Effector memory CD8-positive, alpha-beta T cell (primary cell): ENCODE measurements around the gene ARHGEF26.

Source experiments
- ATAC-seq: fragments of 150-1000 bp; cut with Tn5 transposase; replicated peaks from 2 replicates; pipeline ENCODE4 v1.10.0; 2021; ENCODE audit warnings: mild to moderate bottlenecking, moderate library complexity
- DNase-seq, 3 experiments: peaks; one replicate each; pipeline ENCODE4 v3.0.0; 2021
- H3K27ac Mint-ChIP-seq, 2 donors: one replicate each; pipeline ENCODE4 v1.8.0; 2022; ENCODE audit warnings: mild to moderate bottlenecking in 2 of 2, mixed read lengths in 2 of 2, moderate library complexity in 2 of 2
- H3K27me3 Mint-ChIP-seq, 2 donors: one replicate each; pipeline ENCODE4 v1.8.0; 2022; ENCODE audit warnings: mixed read lengths in 2 of 2
- H3K36me3 Mint-ChIP-seq: one replicate; pipeline ENCODE4 v1.8.0; 2022; ENCODE audit warnings: mild to moderate bottlenecking, moderate library complexity, mixed read lengths; ENCODE audit not compliant: insufficient read depth
- H3K4me1 Mint-ChIP-seq, 2 donors: one replicate each; pipeline ENCODE4 v1.8.0; 2022; ENCODE audit warnings: low read depth in 2 of 2, mixed read lengths in 2 of 2
- H3K4me3 Mint-ChIP-seq, 2 donors: one replicate each; pipeline ENCODE4 v1.8.0; 2022; ENCODE audit warnings: mild to moderate bottlenecking in 2 of 2, mixed read lengths in 2 of 2, moderate library complexity in 2 of 2
- H3K9me3 Mint-ChIP-seq, 2 donors: one replicate each; pipeline ENCODE4 v1.8.0; 2022; ENCODE audit warnings: mixed read lengths in 2 of 2

Gene ARHGEF26

GRCh38 chr3:154290187-154290586 is 169.0 kb downstream of the ARHGEF26 start:
- no peaks in the 10 kb centered on the region for H3K27me3 Mint-ChIP-seq
- ATAC-seq (no peak), DNase-seq (no peak)
- no peak overlapping the region for H3K4me3 Mint-ChIP-seq
- H3K4me1 Mint-ChIP-seq = peaks cover 0 to 6% of the 10 kb centered on the region in 2 donors
- peaks cover 81% of the 10 kb centered on the region for H3K36me3 Mint-ChIP-seq
- no peak overlapping the region for H3K27ac Mint-ChIP-seq
- no peaks in the 10 kb centered on the region for H3K9me3 Mint-ChIP-seq

GRCh38 chr3:154294016-154294415 is 172.8 kb downstream of the ARHGEF26 start:
- Mint-ChIP-seq H3K4me1 (peaks cover 0 to 6% of the 10 kb centered on the region in 2 donors), H3K27me3 (no peaks in the 10 kb centered on the region), H3K9me3 (no peaks in the 10 kb centered on the region), H3K27ac (peak overlapping the region in 1 of 2 donors; percentile 10), H3K4me3 (no peak overlapping the region), H3K36me3 (peaks cover 84% of the 10 kb centered on the region)
- ATAC-seq = no peak
- no peak for DNase-seq

GRCh38 chr3:154301561-154301960 is 180.4 kb downstream of the ARHGEF26 start:
- DNase-seq (no peak), ATAC-seq (no peak)
- Mint-ChIP-seq H3K4me3 (no peak overlapping the region), H3K27ac (peak overlapping the region in 1 of 2 donors; percentile 23), H3K9me3 (no peaks in the 10 kb centered on the region), H3K36me3 (peaks cover 90% of the 10 kb centered on the region), H3K4me1 (peaks cover 0 to 8% of the 10 kb centered on the region in 2 donors), H3K27me3 (no peaks in the 10 kb centered on the region)

- H3K36me3 Mint-ChIP-seq = peaks cover 89% of the 10 kb centered on the region
- H3K27me3 Mint-ChIP-seq = no peaks in the 10 kb centered on the region
- H3K27ac Mint-ChIP-seq = peak overlapping the region in 1 of 2 donors; percentile 61
Observed at GRCh38 chr3:154304116-154304786, 183.1 kb downstream of the ARHGEF26 start.

GRCh38 chr3:154304936-154305335 is 183.7 kb downstream of the ARHGEF26 start:
- H3K9me3 Mint-ChIP-seq = no peaks in the 10 kb centered on the region
- no peak overlapping the region for H3K4me3 Mint-ChIP-seq
- DNase-seq (no peak), ATAC-seq (no peak)
- H3K36me3 Mint-ChIP-seq = peaks cover 88% of the 10 kb centered on the region
- H3K27me3 Mint-ChIP-seq = no peaks in the 10 kb centered on the region
- no peak overlapping the region for H3K27ac Mint-ChIP-seq
- peaks cover 5 to 20% of the 10 kb centered on the region in 2 donors for H3K4me1 Mint-ChIP-seq

More at GRCh38 chr3:154304116-154304786, 183.1 kb downstream of the ARHGEF26 start:
- DNase-seq (no peak), ATAC-seq (no peak)
- H3K9me3 Mint-ChIP-seq = no peaks in the 10 kb centered on the region
- H3K4me1 Mint-ChIP-seq = peaks cover 5 to 20% of the 10 kb centered on the region in 2 donors
- H3K4me3 Mint-ChIP-seq = no peak overlapping the region

- ATAC-seq (no peak), DNase-seq (no peak)
- H3K36me3 Mint-ChIP-seq = peaks cover 82% of the 10 kb centered on the region
- no peak overlapping the region for H3K4me3 Mint-ChIP-seq
- H3K27me3 Mint-ChIP-seq = no peaks in the 10 kb centered on the region
- no peaks in the 10 kb centered on the region for H3K9me3 Mint-ChIP-seq
- peaks cover 5 to 14% of the 10 kb centered on the region in 2 donors for H3K4me1 Mint-ChIP-seq
- H3K27ac Mint-ChIP-seq = peak overlapping the region in 1 of 2 donors; percentile 75
Observed at GRCh38 chr3:154307363-154307762, 186.2 kb downstream of the ARHGEF26 start.
